T-helper 1 cell treated with Interleukin-12 subunit alpha and Interleukin-12 subunit beta and Interleukin-4 antibody, amounts not matched to agents 30 μg/mL and 1 μg/mL, for 36 hours (primary cell): ENCODE data around the gene BAIAP2.
"Not testable (repeated sequence)": the region's sequence is repeated elsewhere in the genome, so short reads cannot be mapped to it uniquely, and the experiment has no call there.

Source experiments
- H3K27ac Mint-ChIP-seq: one replicate; pipeline ENCODE4 v1.8.0; 2021; ENCODE audit warnings: mild to moderate bottlenecking, mixed read lengths
- H3K27me3 Mint-ChIP-seq: one replicate; pipeline ENCODE4 v1.8.0; 2021; ENCODE audit warnings: low read depth, mixed read lengths
- H3K36me3 Mint-ChIP-seq: one replicate; pipeline ENCODE4 v1.8.0; 2021; ENCODE audit warnings: low read depth, mixed read lengths
- H3K4me1 Mint-ChIP-seq: one replicate; pipeline ENCODE4 v1.8.0; 2021; ENCODE audit warnings: low read depth, mixed read lengths
- H3K4me3 Mint-ChIP-seq: one replicate; pipeline ENCODE4 v1.8.0; 2021; ENCODE audit warnings: mild to moderate bottlenecking, moderate library complexity, mixed read lengths
- H3K9me3 Mint-ChIP-seq: one replicate; pipeline ENCODE4 v1.8.0; 2021; ENCODE audit warnings: mixed read lengths

BAIAP2 gene

DNA sequence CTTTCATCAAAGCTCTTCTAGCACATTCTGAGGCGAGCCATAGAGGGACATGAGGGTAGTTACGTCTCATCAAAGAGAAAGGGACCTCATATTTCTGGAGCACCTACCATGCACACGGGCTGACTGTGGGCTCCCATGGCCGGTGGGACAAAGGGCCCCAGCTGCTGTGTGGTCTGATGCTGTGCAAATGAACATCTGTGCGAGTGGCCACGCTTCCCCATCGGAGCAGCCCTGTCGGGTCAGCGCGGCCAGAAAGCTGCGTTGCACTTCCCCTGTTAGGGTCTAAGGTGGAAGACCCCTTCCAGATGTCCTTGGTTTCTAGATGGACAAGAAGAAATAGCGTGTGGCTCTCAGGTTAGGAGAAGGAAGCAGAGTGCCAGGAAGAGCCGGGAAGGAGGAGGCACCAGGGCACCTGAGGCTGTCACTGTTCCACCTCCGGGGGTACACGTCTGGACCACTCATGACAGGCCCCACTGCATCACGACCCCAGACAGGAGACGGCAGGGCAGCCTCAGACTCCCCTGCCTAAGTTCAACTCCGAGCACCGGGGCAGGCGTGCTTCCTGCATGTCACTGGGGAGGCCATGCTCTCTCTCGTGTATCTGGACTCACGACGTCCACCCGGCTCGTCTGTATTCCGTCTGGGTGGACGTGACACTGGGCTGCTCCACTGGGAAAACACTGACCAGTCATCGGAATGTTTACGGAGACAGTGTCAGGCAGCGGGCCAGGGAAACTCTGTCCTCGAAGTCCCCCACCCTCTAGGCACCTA lies 8.5 kb upstream of the BAIAP2 start:
- Mint-ChIP-seq H3K9me3 (peaks cover 5% of the 10 kb centered on the region), H3K27me3 (peaks cover 8% of the 10 kb centered on the region), H3K27ac (no peak overlapping the region), H3K36me3 (peaks cover 2% of the 10 kb centered on the region), H3K4me3 (no peak overlapping the region), H3K4me1 (peaks cover 3% of the 10 kb centered on the region)

DNA sequence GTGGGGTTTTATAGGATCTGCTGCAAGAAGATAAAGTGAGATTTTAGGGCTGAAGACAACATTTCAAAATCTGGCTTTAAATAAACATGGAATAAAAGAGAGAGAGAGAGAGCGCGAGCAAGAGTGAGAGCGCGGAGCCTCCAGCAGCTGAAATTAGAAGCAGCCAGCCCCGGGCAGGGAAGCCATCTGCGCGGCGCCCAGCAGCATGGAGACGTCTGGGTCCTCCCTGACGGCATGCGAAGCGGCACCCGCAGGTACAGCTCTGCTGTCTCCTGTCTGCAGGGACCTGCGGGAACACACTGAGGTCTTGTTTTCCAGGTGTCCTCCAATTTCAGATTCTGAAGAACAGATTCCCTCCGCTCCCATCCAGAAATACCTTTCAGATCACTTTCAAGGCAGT lies 7.9 kb upstream of the BAIAP2 start:
- H3K27me3 Mint-ChIP-seq: peaks cover 8% of the 10 kb centered on the region
- H3K36me3 Mint-ChIP-seq: peaks cover 2% of the 10 kb centered on the region

DNA sequence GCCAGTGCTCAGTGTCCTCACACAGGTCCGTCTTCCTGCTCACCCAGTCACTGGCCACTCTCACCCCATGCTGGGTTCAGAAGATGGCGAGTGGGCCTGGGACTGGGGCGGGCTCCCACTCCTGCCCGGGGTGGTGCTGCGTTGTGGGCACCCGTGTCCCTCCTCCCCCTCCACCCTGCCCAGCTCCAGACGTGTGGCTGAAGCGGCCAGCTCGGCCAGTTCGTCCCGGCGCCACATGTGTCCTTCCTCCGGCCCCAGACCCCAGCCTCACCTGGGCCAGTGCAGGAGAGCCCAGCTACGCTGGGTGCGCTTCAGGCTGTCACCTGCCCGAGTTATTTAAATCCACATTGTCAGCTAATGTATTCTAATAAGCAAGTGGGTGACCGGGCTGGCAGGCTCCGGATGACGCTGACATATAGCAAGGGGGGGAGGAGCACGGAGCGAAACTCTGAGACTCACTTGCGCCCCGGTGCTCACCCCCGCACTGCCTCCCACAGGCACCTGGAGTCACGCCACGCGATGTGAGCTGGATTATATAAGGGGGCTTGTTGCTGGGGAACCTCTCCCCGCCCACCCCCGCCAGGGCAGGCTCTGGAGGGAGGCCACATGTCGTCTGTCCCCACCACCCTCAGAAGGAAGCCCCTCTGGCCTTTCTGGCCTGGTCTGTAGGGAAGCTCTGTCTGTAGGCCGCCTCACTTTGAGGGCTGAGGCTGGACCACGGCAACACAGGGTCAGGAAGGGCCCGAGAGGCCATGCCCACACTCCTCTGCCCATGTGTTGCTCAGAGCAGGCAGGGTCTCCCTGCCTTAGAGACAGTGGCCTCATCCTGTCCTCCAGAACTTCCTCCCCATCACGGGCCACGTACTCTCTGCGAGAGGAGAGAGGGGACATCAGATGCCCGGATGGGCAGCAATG lies 7.1 kb upstream of the BAIAP2 start:
- no peak overlapping the region for H3K27ac Mint-ChIP-seq
- no peak overlapping the region for H3K4me3 Mint-ChIP-seq
- peaks cover 17% of the 10 kb centered on the region for H3K27me3 Mint-ChIP-seq
- peaks cover 3% of the 10 kb centered on the region for H3K4me1 Mint-ChIP-seq
- peaks cover 2% of the 10 kb centered on the region for H3K36me3 Mint-ChIP-seq
- H3K9me3 Mint-ChIP-seq: peaks cover 5% of the 10 kb centered on the region

More for the DNA sequence above, 7.9 kb upstream of the BAIAP2 start:
- Mint-ChIP-seq H3K4me1 (peaks cover 3% of the 10 kb centered on the region), H3K27ac (no peak overlapping the region), H3K4me3 (no peak overlapping the region), H3K9me3 (peaks cover 5% of the 10 kb centered on the region)

DNA sequence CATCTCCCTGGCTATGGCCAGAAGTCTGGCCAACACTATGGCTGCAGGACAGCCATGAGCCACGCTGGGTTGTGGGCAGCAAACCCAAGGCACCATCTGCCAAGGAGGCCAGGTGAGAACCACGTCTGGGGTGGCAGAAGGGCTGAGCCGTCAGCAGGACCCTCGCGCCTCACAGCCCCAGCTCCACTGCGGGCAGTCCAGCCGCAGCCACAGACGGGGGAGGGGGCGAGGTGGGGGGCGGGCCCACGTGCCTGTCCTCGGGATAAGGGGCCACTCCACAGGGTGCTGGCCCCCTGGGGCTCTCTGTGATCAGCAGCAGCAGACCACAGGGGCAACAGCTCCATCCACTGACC lies 6.5 kb upstream of the BAIAP2 start:
- peaks cover 3% of the 10 kb centered on the region for H3K4me1 Mint-ChIP-seq
- H3K27ac Mint-ChIP-seq: no peak overlapping the region
- no peak overlapping the region for H3K4me3 Mint-ChIP-seq
- H3K36me3 Mint-ChIP-seq: peaks cover 2% of the 10 kb centered on the region
- peaks cover 23% of the 10 kb centered on the region for H3K27me3 Mint-ChIP-seq
- H3K9me3 Mint-ChIP-seq: peaks cover 5% of the 10 kb centered on the region

DNA sequence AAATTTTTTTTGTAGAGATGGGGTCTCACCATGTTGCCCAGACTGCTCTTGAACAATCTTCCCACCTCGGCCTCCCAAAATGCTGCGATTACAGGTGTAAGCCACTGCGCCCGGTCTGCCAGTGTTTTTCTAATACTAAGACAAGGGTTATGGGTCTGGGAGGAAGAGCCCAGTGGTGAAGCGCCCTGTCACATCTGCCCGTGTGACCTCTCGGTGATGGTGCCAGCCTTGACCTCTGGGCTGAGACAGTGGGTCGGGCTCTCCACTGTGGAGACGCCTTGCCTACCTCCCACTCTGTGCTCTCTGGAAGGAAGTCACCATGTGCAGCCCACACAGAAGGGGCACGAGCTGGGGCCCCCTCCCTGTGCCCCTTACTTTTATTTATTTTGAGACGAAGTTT lies 5.1 kb upstream of the BAIAP2 start:
- Mint-ChIP-seq H3K9me3 (peaks cover 5% of the 10 kb centered on the region), H3K27me3 (peaks cover 27% of the 10 kb centered on the region), H3K27ac (no peak overlapping the region), H3K4me3 (no peak overlapping the region), H3K4me1 (peaks cover 5% of the 10 kb centered on the region), H3K36me3 (peaks cover 2% of the 10 kb centered on the region)

DNA sequence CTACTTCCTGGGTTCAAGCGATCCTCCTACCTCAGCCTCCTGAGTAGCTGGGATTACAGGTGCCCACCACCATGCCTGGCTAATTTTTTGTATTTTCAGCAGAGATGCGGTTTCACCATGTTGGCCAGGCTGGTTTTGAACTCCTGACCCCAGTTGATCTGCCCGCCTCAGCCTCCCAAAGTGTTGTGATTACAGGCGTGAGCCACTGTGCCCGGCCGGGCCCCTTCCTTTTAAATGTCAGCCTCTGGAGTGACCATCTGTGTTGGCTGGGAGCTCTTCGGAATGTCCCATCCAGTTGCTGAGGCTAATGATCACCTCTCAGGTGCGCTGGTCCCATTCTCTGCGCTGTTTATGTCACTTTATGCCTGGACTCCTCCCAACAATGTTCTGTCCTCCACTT lies 4.6 kb upstream of the BAIAP2 start:
- H3K36me3 Mint-ChIP-seq, H3K4me1 Mint-ChIP-seq, H3K27ac Mint-ChIP-seq, H3K4me3 Mint-ChIP-seq, H3K9me3 Mint-ChIP-seq: not testable (repeated sequence)
- peaks cover 31% of the 10 kb centered on the region for H3K27me3 Mint-ChIP-seq

DNA sequence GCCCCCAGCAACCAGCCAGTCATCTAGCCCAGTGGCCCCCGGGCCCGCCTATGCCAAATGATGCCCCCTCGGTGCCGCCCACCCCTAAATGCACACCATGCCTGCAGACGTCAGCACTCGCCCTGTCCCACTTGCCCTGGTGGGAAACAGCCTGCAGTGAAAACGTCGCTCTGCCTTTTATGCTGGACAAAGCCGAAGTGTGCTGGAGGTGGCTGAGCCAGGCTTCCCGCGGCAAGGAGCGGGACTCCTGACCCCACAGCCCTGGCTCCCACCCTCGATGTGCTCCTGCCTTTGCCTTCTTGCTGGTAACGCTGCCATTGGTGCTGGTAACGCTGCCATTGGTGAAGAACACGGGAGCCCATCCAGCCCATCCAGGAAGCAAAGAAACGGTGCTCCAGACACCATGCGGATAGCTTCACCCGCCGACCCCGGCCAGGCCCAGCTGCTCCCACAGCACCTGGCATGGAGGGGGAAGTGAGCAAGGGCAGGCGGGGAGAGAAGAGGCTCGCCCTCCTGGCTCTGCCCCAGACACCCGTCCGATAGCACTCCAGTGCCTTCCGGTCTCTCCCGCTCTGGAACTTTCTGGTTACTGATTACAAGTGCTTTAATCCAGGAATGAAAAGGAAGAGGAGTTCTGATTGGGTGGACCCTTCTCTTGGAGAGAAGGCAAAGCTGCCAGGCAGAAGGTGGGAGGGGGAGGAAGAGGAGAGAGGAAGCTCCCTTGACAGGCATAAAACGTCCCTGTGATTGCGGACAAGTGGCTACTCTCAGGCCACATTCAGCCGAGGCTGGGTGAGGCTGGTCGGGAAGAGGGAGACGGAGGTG lies 4.0 kb upstream of the BAIAP2 start:
- Mint-ChIP-seq H3K36me3 (peaks cover 2% of the 10 kb centered on the region), H3K4me1 (peaks cover 7% of the 10 kb centered on the region), H3K4me3 (no peak overlapping the region), H3K9me3 (peaks cover 5% of the 10 kb centered on the region), H3K27me3 (peaks cover 35% of the 10 kb centered on the region), H3K27ac (no peak overlapping the region)

DNA sequence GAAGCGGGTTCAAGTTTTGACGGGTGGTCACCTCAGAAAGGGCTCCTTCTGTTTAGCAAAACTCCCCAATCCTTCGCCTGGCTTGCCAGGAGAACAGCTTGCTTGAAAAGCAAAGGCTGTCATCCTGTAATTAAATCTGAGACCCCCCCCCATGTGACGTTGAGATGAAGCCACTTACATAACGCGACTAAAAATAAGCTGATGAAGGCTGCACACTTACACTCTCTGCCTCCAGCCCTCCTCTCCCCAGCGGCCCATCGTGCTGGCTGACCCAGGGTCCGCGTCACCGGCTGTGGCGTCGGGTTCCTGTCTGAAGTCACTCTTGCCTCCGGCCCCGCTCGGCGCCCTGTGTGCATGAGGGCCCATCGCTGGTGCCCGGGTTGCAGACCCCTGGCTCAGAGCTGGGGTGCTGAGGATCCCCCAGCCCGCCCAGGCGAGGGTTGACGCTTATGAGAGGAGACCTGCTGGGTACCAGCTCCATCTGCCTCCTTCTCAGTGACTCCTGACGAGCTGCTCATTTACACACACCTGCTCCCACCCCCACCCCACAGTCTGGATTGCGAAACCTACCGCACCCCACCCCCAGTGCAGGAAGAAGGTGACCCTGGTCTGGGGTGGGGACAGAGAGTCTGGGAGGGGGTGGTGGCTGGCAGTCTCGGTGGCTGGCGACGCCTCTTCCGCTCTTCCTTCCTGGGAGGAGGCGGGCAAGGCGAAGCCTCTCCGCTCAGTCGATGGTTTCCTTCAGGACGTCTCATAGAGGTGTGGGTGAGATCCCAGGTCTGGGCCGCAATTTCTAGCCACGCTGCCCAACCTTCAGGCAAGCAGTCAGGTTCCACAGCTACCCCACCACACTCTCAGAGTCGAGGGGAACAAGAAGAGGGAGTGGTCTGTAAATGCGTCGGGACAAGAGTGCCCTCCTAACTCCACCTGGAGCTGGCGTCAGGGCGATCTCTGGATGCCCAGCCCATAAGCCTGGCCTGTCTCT lies 3.1 kb upstream of the BAIAP2 start:
- H3K27me3 Mint-ChIP-seq: peaks cover 43% of the 10 kb centered on the region
- H3K36me3 Mint-ChIP-seq: peaks cover 1% of the 10 kb centered on the region
- peaks cover 3% of the 10 kb centered on the region for H3K9me3 Mint-ChIP-seq
- H3K27ac Mint-ChIP-seq: no peak overlapping the region
- peaks cover 7% of the 10 kb centered on the region for H3K4me1 Mint-ChIP-seq
- no peak overlapping the region for H3K4me3 Mint-ChIP-seq

DNA sequence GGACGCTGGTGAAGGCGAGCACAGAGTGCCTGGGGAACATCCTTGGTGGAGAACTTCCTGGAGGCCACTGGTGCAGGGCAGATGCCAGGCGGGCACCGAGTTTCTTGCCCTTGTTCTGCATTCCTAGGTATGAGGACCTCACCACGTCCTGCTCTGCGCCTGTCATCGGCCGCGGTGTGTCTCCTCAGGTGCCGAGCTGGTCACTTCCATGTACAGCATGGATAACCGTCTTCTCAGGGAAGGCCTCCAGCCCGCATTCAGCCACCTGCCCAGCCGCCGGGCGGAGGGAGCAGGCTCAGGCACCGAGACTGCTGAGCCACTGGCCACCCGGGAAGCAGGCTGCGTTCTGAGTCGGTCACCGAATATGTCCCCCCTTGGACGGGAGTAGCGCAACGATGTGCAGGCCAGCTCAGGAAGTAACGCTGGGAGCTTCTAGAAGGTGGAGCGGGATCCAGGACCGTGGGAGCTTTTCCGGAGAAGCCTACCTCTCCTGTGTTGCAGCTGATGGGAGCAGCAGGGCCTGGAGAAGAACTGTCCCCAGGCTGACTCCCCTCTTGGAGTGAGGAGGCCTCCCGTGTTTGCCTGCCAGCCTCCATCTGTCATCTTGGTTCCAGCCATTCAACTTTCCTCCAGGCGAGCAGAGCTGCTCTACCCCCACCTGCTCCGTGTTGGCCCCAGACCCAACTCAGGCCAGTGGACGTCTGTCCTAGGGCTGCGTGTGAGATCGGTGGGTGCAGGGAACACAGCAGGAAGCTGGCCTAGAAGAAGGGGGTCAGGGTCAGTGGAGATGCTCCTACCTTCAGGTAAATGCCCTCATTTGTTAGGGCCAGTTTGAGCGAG lies 2.1 kb upstream of the BAIAP2 start:
- Mint-ChIP-seq H3K4me3 (peak overlapping the region; percentile 69), H3K9me3 (no peaks in the 10 kb centered on the region), H3K4me1 (peaks cover 7% of the 10 kb centered on the region), H3K27me3 (peaks cover 49% of the 10 kb centered on the region), H3K27ac (no peak overlapping the region), H3K36me3 (no peaks in the 10 kb centered on the region)

DNA sequence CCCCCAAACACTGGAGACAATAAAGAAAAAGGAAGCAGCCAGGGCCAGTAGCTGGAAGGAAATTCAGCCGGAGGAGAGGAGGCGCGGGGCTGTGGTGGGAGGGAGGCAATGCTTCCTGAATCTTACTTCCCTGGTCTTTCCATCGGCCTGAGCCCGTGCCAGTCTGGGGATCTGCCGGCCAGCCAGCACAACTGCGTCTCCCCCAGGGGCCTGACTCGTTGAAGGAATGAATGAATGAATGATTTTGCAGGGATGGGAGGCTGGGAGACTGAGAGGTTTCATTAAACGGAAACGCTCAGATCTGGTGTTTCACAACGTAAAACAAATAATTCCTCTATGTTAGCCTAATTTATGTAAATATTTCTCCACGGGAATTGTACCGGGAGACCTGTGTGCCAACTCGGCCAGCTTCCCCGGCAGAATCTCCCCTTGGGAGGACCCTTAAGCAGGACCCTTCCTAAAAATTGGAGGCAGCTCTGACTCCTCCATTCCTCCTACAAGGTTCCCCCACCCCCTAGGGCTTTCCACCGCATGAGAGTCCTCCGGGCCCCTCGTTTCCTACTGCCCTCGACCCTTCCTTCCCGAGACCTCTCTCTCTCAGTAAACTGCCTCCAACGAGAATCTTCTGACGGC lies 1.3 kb upstream of the BAIAP2 start:
- H3K27me3 Mint-ChIP-seq: peaks cover 50% of the 10 kb centered on the region
- H3K36me3 Mint-ChIP-seq: no peaks in the 10 kb centered on the region
- H3K27ac Mint-ChIP-seq: no peak overlapping the region
- H3K4me1 Mint-ChIP-seq: peaks cover 7% of the 10 kb centered on the region
- peak overlapping the region; percentile 69 for H3K4me3 Mint-ChIP-seq
- no peaks in the 10 kb centered on the region for H3K9me3 Mint-ChIP-seq

DNA sequence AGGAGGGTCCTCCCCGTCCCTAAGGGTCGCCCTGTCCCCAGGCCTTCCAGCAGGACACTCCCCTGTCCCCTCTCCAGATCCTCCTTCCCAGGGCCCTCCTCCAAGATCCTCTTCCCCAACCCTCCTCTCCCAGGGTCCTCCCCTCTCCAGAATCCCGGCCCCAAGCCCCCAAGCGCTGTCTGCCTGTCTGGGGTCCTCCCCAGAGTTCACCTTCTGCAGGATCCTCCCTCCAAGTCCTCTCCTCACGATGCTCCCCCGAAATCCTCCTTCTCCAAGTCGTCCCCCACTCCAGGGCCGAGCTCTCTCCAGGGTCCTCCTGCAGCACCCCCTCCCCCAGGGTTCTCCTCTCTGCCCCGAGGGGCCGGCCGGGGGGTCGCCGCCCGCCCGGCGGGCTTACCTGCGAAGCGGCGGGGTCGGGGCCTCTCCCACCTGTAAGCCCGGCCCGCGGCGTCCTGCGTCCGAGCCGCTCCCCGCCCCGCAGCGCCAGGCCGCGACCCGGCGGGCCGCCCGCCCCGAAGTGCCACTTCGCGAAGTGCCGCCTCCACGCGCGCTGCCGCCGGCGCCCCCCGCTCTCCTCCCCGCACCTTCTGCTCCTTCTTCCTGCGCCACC lies 678 bp upstream of the BAIAP2 start:
- peaks cover 50% of the 10 kb centered on the region for H3K27me3 Mint-ChIP-seq
- H3K4me1 Mint-ChIP-seq: peaks cover 7% of the 10 kb centered on the region
- peak overlapping the region; percentile 63 for H3K4me3 Mint-ChIP-seq
- H3K36me3 Mint-ChIP-seq: no peaks in the 10 kb centered on the region
- H3K27ac Mint-ChIP-seq: no peak overlapping the region
- H3K9me3 Mint-ChIP-seq: no peaks in the 10 kb centered on the region

DNA sequence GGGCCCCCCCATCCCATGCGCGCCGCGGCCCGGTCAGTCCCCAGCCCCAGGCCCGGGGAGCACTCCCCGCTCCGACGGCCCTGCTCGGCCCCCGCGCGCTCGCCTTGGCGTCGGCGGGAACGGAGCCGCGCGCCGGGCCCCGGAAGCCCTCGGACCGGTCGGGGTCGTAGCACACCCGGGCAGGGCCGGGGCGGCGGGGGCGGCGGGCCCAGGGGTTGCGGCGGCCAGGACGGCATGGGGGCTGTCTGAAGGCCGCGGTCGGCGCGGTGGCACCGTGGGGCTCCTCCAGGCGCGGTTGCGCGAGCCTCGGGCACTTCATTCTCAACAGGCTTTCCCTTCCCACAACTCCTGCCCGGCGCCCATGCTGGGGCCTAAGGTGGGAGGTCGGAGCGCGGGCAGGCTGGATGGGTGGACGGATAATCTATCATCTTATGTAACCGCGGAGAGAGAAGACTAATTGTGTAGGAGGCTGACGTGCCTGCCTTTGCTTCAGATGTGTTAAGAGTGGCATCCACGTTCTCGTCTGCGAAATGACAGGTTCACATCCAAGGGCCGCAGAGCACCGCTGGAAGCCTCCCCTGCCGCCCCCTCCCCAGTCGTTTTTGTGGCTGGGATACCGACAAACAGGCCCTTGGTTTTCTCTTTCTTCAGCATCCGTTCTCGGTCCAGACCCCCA lies 708 bp downstream of the BAIAP2 start:
- Mint-ChIP-seq H3K36me3 (no peaks in the 10 kb centered on the region), H3K9me3 (no peaks in the 10 kb centered on the region), H3K4me3 (peak overlapping the region; percentile 77), H3K27me3 (peaks cover 50% of the 10 kb centered on the region), H3K27ac (no peak overlapping the region), H3K4me1 (peaks cover 7% of the 10 kb centered on the region)
